T-helper 1 cell treated with Interleukin-12 subunit alpha and Interleukin-12 subunit beta and Interleukin-4 antibody, amounts not matched to agents 30 μg/mL and 1 μg/mL, for 36 hours (primary cell): ENCODE data around the gene EHBP1.
"Not testable (repeated sequence)": the region's sequence is repeated elsewhere in the genome, so short reads cannot be mapped to it uniquely, and the experiment has no call there.

Experiments
- H3K27ac Mint-ChIP-seq: one replicate; pipeline ENCODE4 v1.8.0; 2021; ENCODE audit warnings: mild to moderate bottlenecking, mixed read lengths
- H3K27me3 Mint-ChIP-seq: one replicate; pipeline ENCODE4 v1.8.0; 2021; ENCODE audit warnings: low read depth, mixed read lengths
- H3K36me3 Mint-ChIP-seq: one replicate; pipeline ENCODE4 v1.8.0; 2021; ENCODE audit warnings: low read depth, mixed read lengths
- H3K4me1 Mint-ChIP-seq: one replicate; pipeline ENCODE4 v1.8.0; 2021; ENCODE audit warnings: low read depth, mixed read lengths
- H3K4me3 Mint-ChIP-seq: one replicate; pipeline ENCODE4 v1.8.0; 2021; ENCODE audit warnings: mild to moderate bottlenecking, moderate library complexity, mixed read lengths
- H3K9me3 Mint-ChIP-seq: one replicate; pipeline ENCODE4 v1.8.0; 2021; ENCODE audit warnings: mixed read lengths

Gene EHBP1

DNA sequence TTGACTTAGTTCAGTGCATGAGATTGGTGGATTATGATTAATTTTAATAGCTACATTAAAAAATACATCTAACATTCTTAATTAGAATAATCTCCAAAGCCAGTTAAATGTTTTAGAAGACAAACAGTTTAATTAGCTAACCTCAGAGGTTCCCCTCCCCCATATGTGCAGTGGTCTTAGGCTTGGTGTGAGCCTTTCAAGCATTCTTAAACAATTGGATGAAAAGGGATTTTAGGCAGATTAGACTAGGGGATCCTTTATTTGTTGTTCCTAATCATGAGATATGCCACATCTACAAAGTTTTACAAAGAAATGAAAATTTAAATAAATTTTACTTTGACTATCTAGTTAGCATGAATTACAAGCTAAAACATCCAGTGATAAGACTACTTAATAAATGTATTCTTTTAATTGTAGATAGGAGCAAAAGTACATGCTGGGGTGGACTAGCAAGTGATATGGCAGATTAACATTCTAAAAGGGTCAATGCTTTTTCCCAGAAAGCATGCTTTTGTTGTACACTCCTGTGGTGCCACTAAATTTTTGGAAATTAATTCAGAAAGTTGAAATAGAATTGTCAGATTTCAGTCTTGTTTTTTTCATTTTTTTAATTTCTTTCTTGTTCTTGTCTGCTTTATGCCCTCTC lies 302.4 kb downstream of the EHBP1 start:
- no peaks in the 10 kb centered on the region for H3K4me1 Mint-ChIP-seq
- no peak overlapping the region for H3K4me3 Mint-ChIP-seq
- no peaks in the 10 kb centered on the region for H3K36me3 Mint-ChIP-seq
- no peaks in the 10 kb centered on the region for H3K9me3 Mint-ChIP-seq
- no peaks in the 10 kb centered on the region for H3K27me3 Mint-ChIP-seq
- no peak overlapping the region for H3K27ac Mint-ChIP-seq

DNA sequence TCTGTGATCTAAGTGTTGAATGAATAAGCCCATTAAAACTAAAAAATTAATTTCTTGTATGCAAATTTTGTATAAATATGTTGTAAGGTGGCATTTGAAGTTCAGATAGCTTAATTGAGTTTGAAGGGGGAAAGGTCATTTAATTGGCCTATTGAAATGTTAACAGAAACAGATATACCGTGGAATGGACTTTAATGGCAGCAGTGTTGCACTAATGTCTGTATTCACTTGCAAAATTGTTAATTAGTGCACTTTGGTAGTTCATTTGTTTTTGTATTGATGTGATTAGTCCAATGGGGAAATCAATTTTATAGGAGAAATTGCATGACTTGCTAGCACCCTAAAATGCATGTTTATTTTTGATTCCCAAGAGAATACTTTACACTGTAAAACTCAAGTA lies 303.3 kb downstream of the EHBP1 start:
- Mint-ChIP-seq H3K27ac (no peak overlapping the region), H3K36me3 (no peaks in the 10 kb centered on the region), H3K4me1 (no peaks in the 10 kb centered on the region), H3K27me3 (no peaks in the 10 kb centered on the region), H3K4me3 (no peak overlapping the region), H3K9me3 (no peaks in the 10 kb centered on the region)

DNA sequence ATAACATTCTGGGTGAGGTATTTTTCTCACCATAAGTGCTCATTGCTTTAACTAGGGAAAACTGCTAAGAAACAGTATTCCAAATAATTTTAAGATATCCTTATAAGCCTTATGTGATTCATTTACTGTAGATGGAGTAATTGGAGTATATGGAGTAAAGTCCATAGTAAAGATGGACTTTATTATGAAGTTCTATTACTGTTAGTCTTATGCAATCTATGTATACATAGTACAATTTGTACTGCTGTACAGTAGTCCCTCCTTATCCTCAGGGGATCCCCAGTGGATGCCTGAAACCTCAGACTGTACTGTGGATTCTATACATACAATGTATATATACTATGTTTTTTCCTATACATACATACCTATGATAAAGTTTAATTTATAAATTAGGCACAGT lies 304.0 kb downstream of the EHBP1 start:
- Mint-ChIP-seq H3K4me1 (no peaks in the 10 kb centered on the region), H3K4me3 (no peak overlapping the region), H3K36me3 (no peaks in the 10 kb centered on the region), H3K9me3 (no peaks in the 10 kb centered on the region), H3K27me3 (no peaks in the 10 kb centered on the region), H3K27ac (no peak overlapping the region)

DNA sequence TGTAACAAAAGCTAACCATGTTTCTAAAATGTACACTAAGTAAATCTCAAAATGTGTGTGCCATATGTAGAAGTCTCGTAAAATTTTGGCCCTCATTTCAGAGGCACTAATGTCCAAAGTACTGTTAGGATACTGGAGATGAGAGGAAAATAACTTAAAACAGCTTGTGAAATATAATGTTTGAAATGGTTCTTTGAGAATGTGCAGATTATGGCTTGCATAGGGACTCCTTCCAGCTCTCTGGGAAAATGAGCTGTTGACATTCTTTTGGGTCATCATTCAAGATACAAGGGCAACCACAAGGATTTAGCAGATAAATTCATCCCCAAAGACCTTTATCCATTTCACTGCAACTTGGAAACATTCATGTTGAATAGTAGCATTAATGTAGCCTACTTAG lies 307.0 kb downstream of the EHBP1 start:
- H3K27ac Mint-ChIP-seq: no peak overlapping the region
- H3K36me3 Mint-ChIP-seq: no peaks in the 10 kb centered on the region
- H3K4me1 Mint-ChIP-seq: no peaks in the 10 kb centered on the region
- no peak overlapping the region for H3K4me3 Mint-ChIP-seq
- H3K27me3 Mint-ChIP-seq: no peaks in the 10 kb centered on the region
- no peaks in the 10 kb centered on the region for H3K9me3 Mint-ChIP-seq

DNA sequence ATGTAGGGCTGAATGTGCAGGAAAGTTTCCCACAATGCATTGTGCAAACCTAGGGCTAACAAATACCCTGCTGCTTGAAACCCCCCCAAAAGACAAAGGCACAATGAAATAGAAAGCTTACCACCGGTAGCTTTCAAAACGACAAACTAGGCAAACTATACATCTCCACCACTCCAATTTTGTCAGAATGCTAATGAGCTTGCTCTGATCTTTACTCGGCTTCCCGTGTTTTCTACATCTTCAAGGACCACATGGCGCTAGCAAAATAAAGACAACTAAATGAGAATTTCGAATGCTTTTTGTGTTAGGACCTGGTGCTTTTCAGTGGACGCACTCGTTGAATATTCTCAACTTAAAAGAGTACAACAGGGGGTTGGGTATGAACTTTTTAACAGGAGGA lies 307.9 kb downstream of the EHBP1 start:
- no peaks in the 10 kb centered on the region for H3K27me3 Mint-ChIP-seq
- no peaks in the 10 kb centered on the region for H3K36me3 Mint-ChIP-seq
- H3K27ac Mint-ChIP-seq: no peak overlapping the region
- H3K9me3 Mint-ChIP-seq: no peaks in the 10 kb centered on the region
- no peaks in the 10 kb centered on the region for H3K4me1 Mint-ChIP-seq
- H3K4me3 Mint-ChIP-seq: no peak overlapping the region

DNA sequence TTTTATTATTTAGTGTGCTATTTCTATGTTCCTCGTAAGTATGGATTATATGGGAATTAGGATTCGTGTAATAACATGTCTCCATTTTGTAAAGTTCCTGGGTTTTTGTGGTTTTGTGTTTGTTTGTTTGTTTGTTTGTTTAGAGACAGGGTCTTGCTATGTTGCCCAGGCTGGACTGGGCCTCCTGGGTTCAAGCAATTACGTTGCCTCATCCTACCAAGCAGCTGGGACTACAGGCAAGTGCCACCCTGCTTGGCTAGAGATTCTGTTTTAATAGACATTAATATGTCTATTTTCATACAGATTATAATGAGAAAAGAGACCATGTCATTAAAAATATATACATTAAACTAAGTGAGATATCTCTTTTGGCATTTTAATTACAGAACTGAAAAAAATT lies 309.9 kb downstream of the EHBP1 start:
- H3K4me1 Mint-ChIP-seq: no peaks in the 10 kb centered on the region
- no peak overlapping the region for H3K27ac Mint-ChIP-seq
- H3K9me3 Mint-ChIP-seq: no peaks in the 10 kb centered on the region
- no peaks in the 10 kb centered on the region for H3K27me3 Mint-ChIP-seq
- no peak overlapping the region for H3K4me3 Mint-ChIP-seq
- no peaks in the 10 kb centered on the region for H3K36me3 Mint-ChIP-seq

DNA sequence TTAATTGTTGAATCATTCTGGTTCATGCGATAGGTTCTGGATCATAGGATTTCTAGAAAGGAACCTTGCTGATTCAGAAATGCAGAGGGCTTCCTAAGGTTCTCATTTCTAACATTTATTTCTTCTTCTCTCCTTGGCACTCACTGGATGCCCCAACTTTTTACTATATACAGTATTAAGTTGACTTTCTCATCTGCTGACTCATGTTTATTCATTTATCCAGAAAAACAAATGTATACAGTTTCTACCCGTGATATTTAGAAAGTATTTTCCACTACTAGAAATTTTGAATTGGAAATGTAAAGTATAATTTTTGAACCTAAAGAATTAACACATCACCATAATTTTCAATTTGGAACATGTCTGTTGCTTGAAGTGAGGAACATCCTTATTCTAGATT lies 312.9 kb downstream of the EHBP1 start:
- H3K27me3 Mint-ChIP-seq: no peaks in the 10 kb centered on the region

DNA sequence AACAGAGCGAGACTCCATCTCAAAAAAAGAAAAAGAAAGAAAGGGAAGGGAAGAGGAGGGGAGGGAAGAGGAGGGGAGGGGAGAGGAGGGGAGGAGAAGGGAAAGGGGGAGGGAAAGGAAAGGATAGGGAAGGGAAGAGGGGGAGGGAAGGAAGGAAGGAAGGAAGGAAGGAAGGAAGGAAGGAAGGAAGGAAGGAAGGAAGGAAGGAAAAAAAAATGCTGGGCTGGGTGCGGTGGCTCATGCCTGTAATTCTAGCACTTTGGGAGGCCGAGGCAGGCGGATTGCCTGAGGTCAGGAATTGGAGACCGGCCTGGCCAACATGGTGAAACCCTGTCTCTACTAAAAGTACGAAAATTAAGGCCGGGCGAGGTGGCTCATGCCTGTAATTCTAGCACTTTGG lies 314.2 kb downstream of the EHBP1 start:
- H3K4me1 Mint-ChIP-seq, H3K27me3 Mint-ChIP-seq, H3K9me3 Mint-ChIP-seq, H3K36me3 Mint-ChIP-seq, H3K27ac Mint-ChIP-seq, H3K4me3 Mint-ChIP-seq: not testable (repeated sequence)

More for the DNA sequence above, 312.9 kb downstream of the EHBP1 start:
- Mint-ChIP-seq H3K9me3 (no peaks in the 10 kb centered on the region), H3K36me3 (no peaks in the 10 kb centered on the region), H3K27ac (no peak overlapping the region), H3K4me1 (no peaks in the 10 kb centered on the region), H3K4me3 (no peak overlapping the region)

DNA sequence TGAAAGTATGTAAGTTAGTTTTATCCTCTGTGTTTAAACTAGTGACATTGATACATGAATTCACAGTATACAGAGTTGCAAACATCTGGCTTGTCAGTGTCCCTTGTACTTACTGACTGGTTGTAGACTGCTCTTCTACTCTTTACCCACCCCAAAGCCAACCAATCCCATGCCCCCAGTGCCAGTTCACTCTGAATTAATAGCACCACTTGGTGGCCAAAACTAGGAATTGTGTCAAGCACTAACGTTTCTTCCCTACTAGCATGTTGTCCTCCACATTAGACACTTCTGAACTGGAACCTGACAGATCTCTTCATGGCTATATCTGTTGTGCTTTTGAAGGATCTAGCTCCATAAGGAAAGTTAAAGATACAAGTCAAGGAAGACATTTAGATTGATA lies 317.9 kb downstream of the EHBP1 start:
- H3K27me3 Mint-ChIP-seq: no peaks in the 10 kb centered on the region
- no peak overlapping the region for H3K27ac Mint-ChIP-seq
- no peaks in the 10 kb centered on the region for H3K36me3 Mint-ChIP-seq

DNA sequence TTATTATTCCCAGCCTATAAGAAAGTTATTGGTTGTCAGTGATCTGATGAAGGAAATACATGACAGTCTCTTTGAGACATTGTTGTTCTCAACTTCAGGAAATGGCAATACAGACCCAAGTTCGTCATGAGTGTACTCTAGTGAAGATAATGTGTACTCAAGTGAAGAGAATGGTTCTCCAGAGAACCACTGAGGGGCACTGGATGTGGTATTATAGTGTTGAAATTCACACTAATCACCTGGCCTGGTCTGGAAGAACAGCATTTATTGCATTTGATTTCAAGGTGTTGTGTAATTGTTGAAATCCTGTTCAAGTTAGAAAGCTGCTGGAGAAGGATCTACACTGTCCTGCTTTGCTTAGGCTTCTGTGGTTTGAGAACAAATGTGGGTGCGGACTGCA lies 321.7 kb downstream of the EHBP1 start:
- Mint-ChIP-seq H3K4me1 (no peaks in the 10 kb centered on the region), H3K9me3 (no peaks in the 10 kb centered on the region), H3K27me3 (no peaks in the 10 kb centered on the region), H3K36me3 (no peaks in the 10 kb centered on the region), H3K27ac (no peak overlapping the region), H3K4me3 (no peak overlapping the region)

More for the DNA sequence above, 317.9 kb downstream of the EHBP1 start:
- Mint-ChIP-seq H3K4me3 (no peak overlapping the region), H3K4me1 (no peaks in the 10 kb centered on the region), H3K9me3 (no peaks in the 10 kb centered on the region)

DNA sequence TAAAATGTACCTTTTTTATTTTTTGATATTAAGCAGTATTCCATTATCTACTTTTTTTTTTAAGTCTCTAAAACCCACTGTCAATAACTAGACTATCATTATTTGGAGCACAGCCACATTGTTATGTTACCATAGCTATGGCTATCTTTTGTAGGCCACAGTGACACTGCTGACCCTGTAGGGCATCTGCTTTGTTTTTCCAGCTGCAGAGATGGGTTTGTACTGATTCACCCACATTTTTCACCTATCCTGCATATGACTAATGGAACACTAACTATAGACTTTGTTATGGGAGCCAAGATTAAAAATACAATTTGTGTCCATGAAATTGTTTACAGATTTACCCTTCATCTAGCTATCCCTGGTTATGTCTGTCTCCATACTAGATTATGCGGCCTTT lies 323.5 kb downstream of the EHBP1 start:
- Mint-ChIP-seq H3K4me1 (no peaks in the 10 kb centered on the region), H3K36me3 (no peaks in the 10 kb centered on the region), H3K4me3 (no peak overlapping the region), H3K9me3 (no peaks in the 10 kb centered on the region), H3K27ac (no peak overlapping the region), H3K27me3 (no peaks in the 10 kb centered on the region)

DNA sequence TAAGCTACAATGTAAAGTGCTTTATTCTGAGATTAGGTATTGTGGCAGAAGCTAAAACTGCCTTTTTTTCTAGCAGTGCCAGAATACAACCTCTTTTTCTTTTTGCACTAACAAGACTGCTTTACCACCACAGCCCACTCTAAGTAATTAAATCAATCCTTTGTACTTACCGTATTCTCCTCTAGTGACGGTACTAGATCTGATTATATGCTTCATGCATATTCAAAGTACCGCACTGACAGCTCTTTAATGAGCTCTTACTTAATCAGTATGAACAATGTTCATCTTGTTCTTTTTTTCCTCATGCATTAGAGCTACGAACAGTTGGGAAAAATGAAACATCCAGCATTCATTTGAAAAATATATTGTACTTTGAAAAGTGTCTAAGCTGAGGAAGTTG lies 329.0 kb downstream of the EHBP1 start:
- no peaks in the 10 kb centered on the region for H3K9me3 Mint-ChIP-seq
- no peak overlapping the region for H3K4me3 Mint-ChIP-seq
- H3K36me3 Mint-ChIP-seq: no peaks in the 10 kb centered on the region
- no peak overlapping the region for H3K27ac Mint-ChIP-seq
- no peaks in the 10 kb centered on the region for H3K27me3 Mint-ChIP-seq
- H3K4me1 Mint-ChIP-seq: no peaks in the 10 kb centered on the region

DNA sequence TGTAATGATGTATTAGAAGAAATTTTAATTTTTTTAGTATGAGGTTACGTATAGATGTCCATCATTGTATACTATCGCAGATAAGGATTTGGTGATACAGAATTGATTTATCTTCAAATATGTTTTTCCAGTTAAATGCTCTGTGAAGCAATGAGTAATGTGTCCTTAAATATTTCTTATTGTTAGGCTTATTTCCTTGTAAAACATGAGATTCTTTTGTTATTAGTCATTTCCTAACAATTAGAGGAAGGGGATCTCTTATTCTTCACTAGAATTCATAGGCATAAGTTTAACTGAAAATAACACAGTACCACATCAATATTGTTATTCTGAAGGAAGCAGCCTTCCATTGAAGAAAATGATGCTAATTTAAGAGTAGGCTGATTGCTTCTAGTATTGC lies 329.7 kb downstream of the EHBP1 start:
- no peak overlapping the region for H3K4me3 Mint-ChIP-seq
- H3K36me3 Mint-ChIP-seq: no peaks in the 10 kb centered on the region
- no peak overlapping the region for H3K27ac Mint-ChIP-seq
- no peaks in the 10 kb centered on the region for H3K4me1 Mint-ChIP-seq
- no peaks in the 10 kb centered on the region for H3K9me3 Mint-ChIP-seq
- H3K27me3 Mint-ChIP-seq: no peaks in the 10 kb centered on the region

DNA sequence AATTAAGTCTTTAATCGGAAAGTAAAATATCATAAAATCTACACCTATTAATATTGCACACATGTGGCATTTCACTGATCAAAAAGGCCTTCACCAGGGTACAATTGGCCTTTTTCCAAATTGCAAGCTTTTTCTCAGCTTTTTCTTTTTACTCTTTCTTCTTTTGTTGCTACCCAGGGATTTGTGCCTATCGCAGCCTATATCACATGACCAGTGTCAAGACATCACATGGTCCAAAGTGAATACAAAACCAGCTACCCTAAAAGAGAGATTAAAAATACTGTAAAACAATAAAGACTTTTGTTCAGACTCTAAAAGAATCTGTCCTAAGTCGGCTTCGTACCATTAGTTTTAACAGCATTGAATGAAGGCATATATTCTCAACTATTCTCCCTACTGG lies 330.1 kb downstream of the EHBP1 start:
- Mint-ChIP-seq H3K4me1 (no peaks in the 10 kb centered on the region), H3K36me3 (no peaks in the 10 kb centered on the region), H3K9me3 (no peaks in the 10 kb centered on the region), H3K27me3 (no peaks in the 10 kb centered on the region), H3K4me3 (no peak overlapping the region), H3K27ac (no peak overlapping the region)

DNA sequence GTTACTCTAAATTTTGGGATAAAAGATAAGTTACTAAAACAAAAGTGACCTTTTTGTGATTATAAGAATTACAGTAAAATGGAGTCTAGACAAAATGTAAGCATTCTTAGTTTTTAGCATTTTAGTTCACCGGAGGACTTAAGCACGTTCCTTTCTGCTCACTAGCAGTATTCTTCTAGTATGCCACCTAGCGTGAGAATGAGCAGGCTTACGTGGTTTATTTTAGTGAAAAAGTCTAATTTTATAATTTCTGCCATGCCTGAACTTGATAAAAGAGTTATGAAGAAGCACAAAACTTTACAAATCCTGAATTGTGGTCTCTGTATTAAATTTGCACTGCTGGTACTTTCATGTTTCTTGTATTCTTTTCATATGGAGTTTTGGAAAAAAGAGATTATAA lies 332.5 kb downstream of the EHBP1 start:
- Mint-ChIP-seq H3K36me3 (no peaks in the 10 kb centered on the region), H3K27ac (no peak overlapping the region), H3K4me1 (no peaks in the 10 kb centered on the region), H3K4me3 (no peak overlapping the region), H3K9me3 (no peaks in the 10 kb centered on the region), H3K27me3 (no peaks in the 10 kb centered on the region)

DNA sequence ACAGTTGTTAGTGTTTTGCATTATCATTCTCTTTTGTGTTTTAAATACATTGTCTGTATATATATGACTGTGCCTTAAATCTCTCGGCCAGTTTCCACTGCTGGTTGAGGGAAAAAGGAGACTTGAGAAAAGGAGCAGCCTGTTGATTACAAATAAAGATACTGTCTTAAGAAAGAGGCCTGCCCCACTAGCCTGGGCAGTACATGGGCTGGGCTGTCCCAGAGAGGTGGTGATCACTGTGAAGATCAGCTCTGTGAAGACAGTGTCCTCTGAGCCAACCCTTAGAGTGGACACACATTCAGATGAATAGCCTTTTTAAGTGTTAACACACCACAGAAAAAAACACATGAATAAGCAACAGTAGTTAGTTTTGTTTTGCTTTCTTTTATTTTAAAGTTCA lies 335.1 kb downstream of the EHBP1 start:
- H3K9me3 Mint-ChIP-seq: no peaks in the 10 kb centered on the region
- no peaks in the 10 kb centered on the region for H3K36me3 Mint-ChIP-seq
- no peaks in the 10 kb centered on the region for H3K4me1 Mint-ChIP-seq
- peaks cover 16% of the 10 kb centered on the region for H3K27me3 Mint-ChIP-seq
- H3K4me3 Mint-ChIP-seq: no peak overlapping the region
- no peak overlapping the region for H3K27ac Mint-ChIP-seq
